Esophagus (tissue), 2 donors: ENCODE data around the gene HOXA3. TPM values are rescaled to one million over a fixed set of nuclear protein-coding genes. Genes with fewer than 3 reads are reported as not detected.
A peak's percentile ranks its signal among the peaks of the same experiment; 100 is the strongest.

Experiments
- H3K27ac ChIP-seq, 2 donors: one replicate each; pipeline ENCODE4 v1.5.1; 2013; ENCODE audit warnings: low read depth in 2 of 2, mild to moderate bottlenecking in 2 of 2, inconsistent platforms in 1 of 2, low read length in 1 of 2, moderate library complexity in 1 of 2
- H3K27me3 ChIP-seq, 2 donors: one replicate each; pipeline ENCODE4 v1.6.1; 2013; ENCODE audit warnings: low read length in 2 of 2, control low read depth in 1 of 2, mild to moderate bottlenecking in 1 of 2; ENCODE audit not compliant: insufficient read depth in 2 of 2, control insufficient read depth in 1 of 2
- H3K36me3 ChIP-seq, 2 donors: one replicate each; pipeline ENCODE4 v1.6.1; 2013; ENCODE audit warnings: low read length in 1 of 2; ENCODE audit not compliant: control insufficient read depth in 2 of 2, insufficient read depth in 2 of 2
- H3K4me1 ChIP-seq, 2 donors: one replicate each; pipeline ENCODE4 v1.6.1; 2013; ENCODE audit warnings: low read length in 1 of 2; ENCODE audit not compliant: control insufficient read depth in 2 of 2, insufficient read depth in 2 of 2
- H3K4me3 ChIP-seq, 2 donors: one replicate each; pipeline ENCODE4 v1.5.1; 2013; ENCODE audit warnings: low read length in 2 of 2, mild to moderate bottlenecking in 2 of 2, low read depth in 1 of 2, moderate library complexity in 1 of 2
- H3K9me3 ChIP-seq, 2 donors: one replicate each; pipeline ENCODE4 v1.6.1; 2013; ENCODE audit warnings: mild to moderate bottlenecking in 2 of 2, low read depth in 1 of 2, low read length in 1 of 2, moderate library complexity in 1 of 2; ENCODE audit not compliant: control insufficient read depth in 2 of 2, insufficient read depth in 1 of 2
- WGBS, 2 donors: extraction: QIAGEN DNeasy Blood & Tissue Kit; methylation state at CpG; one replicate each; pipeline ENCODE4 v1.1.7; 2013; 5-methylcytosine and 5-hydroxymethylcytosine counted together
- polyA plus RNA-seq, 2 donors: library from polyadenylated mRNA; stranded (reverse); fragments of 200-250 nt; gene quantifications; one replicate each; pipeline ENCODE4 v1.2.3, GENCODE V29; 2013
- donor health status: healthy with polysubstance abuse.
- donor health status: Bipolar disorder and iron deficiency.

HOXA3 gene
- polyA plus RNA-seq, 2 donors, result 3.3 to 4.3 TPM

GRCh38 chr7:27165996-27166530 is 13.7 kb upstream of the HOXA3 start:
- WGBS, 2 donors, result 12 to 15% methylated on average over 41 to 46 of the region's 46 CpGs
- Histone ChIP-seq H3K27ac (no peak overlapping the region), H3K4me1 (peaks cover 0 to 2% of the 10 kb centered on the region in 2 donors)

GRCh38 chr7:27165089-27165995 is 13.0 kb upstream of the HOXA3 start, which contains the start of gene HOXA9:
Gene HOXA9, minus strand, starts transcription at chr7:27165537. Its CDS starts 80 bp downstream, at chr7:27165457.
- WGBS, 2 donors, result 10 to 11% methylated on average over 82 of the region's 82 CpGs
- H3K4me3 ChIP-seq, result peak within 1 kb of the TSS; percentile 10 to 18
- peaks cover 5 to 52% of the 10 kb centered on the region in 2 donors for H3K27me3 ChIP-seq
- H3K27ac ChIP-seq, result no peak within 1 kb of the TSS
- H3K9me3 ChIP-seq, result peaks cover 0 to 12% of the 10 kb centered on the region in 2 donors
- H3K36me3 ChIP-seq, result no peaks in the 10 kb centered on the region
- H3K4me1 ChIP-seq, result peaks cover 2 to 4% of the 10 kb centered on the region in 2 donors

More at GRCh38 chr7:27165996-27166530, 13.7 kb upstream of the HOXA3 start:
- Histone ChIP-seq H3K9me3 (peaks cover 0 to 12% of the 10 kb centered on the region in 2 donors), H3K27me3 (peaks cover 5 to 52% of the 10 kb centered on the region in 2 donors), H3K4me3 (peak overlapping the region in 1 of 2 donors; percentile 10), H3K36me3 (no peaks in the 10 kb centered on the region)

DNA sequence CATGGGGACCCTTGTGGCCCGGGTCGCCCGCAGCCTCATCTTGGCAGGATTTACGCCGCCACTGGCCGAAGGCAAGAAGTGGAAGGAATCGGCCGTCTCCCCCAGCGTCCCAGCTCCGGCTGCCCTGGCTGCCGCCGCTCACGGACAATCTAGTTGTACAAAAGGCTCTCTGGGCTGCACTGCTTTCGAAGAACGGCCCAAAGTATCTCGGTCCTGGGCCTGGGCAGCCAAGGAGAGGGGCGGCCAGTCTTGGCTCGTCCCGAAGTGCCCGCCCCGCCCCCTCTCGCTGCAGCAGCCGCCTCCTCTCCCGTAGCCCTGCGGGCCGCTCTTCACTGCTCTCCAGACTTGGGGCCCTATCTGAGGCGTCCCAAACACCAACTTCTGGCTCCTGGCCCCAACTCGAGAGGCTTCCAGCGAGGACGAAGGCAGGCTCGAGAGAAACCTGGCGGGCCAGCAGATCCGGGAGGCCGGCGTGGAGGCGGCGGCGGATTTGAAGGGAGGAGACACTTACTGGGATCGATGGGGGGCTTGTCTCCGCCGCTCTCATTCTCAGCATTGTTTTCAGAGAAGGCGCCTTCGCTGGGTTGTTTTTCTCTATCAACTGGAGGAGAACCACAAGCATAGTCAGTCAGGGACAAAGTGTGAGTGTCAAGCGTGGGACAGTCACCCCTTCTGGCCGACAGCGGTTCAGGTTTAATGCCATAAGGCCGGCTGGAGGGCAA is 12.1 kb upstream of the HOXA3 start:
- WGBS, 2 donors, result 13 to 25% methylated on average over 47 of the region's 47 CpGs
- Histone ChIP-seq H3K27ac (no peak overlapping the region), H3K27me3 (peaks cover 5 to 44% of the 10 kb centered on the region in 2 donors), H3K9me3 (peaks cover 0 to 14% of the 10 kb centered on the region in 2 donors), H3K36me3 (no peaks in the 10 kb centered on the region), H3K4me3 (peak overlapping the region; percentile 10 to 12), H3K4me1 (peaks cover 2 to 4% of the 10 kb centered on the region in 2 donors)

DNA sequence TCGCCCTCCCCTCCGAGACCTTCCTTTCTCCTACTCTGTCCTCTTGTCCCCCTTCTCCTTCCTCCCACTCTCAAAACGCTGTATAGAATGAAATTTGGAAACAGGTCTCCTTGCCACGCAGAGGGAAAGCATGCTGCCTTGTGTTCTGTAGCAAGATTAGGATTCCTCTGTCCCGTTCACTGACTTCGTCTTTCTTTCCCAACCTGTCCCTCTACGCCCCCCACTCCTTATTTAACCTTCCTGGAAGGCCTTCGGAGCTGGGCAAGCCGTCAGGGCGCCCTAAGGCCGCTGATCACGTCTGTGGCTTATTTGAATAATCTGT is 11.6 kb upstream of the HOXA3 start:
- Histone ChIP-seq H3K9me3 (peaks cover 0 to 14% of the 10 kb centered on the region in 2 donors), H3K4me1 (peaks cover 2 to 4% of the 10 kb centered on the region in 2 donors), H3K27ac (no peak overlapping the region), H3K36me3 (no peaks in the 10 kb centered on the region), H3K27me3 (peaks cover 8 to 41% of the 10 kb centered on the region in 2 donors), H3K4me3 (no peak overlapping the region)
- WGBS, 2 donors, result 49 to 58% methylated on average over 12 of the region's 12 CpGs

DNA sequence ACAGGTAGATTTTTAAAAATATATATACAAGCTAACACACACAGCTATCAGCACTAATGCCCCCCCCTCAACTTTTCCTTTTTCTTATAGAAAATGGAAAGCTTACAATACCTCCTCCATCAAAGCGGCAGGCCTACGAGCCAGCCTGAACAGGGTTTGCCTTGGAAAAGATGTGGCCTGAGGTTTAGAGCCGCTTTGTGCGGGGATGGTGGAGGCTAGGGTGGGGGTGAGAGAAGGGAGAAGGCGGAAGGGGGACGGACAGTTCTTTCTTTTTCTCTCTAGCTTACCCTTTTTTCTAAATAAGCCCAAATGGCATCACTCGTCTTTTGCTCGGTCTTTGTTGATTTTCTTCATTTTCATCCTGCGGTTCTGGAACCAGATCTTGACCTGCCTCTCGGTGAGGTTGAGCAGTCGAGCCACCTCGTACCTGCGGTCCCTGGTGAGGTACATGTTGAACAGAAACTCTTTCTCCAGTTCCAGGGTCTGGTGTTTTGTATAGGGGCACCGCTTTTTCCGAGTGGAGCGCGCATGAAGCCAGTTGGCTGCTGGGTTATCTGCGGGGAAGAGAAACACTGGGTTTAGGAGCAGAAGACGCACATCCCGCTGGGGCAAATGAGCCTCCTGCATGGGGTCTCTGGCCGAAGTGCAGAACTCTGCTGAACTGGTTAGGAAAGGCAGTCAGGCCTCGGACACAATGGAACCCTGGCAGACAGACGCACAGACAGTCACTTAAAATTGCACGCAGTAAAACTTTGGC is 11.1 kb upstream of the HOXA3 start:
- no peaks in the 10 kb centered on the region for H3K36me3 ChIP-seq
- 54 to 76% methylated on average over 24 of the region's 24 CpGs for WGBS, 2 donors
- H3K27me3 ChIP-seq, result peaks cover 7 to 44% of the 10 kb centered on the region in 2 donors
- H3K4me3 ChIP-seq, result no peak overlapping the region
- peaks cover 0 to 16% of the 10 kb centered on the region in 2 donors for H3K9me3 ChIP-seq
- H3K27ac ChIP-seq, result no peak overlapping the region
- H3K4me1 ChIP-seq, result peaks cover 2 to 4% of the 10 kb centered on the region in 2 donors

- H3K9me3 ChIP-seq, result peaks cover 0 to 13% of the 10 kb centered on the region in 2 donors
- no peak overlapping the region for H3K4me3 ChIP-seq
- no peak overlapping the region for H3K27ac ChIP-seq
- H3K4me1 ChIP-seq, result peaks cover 2 to 4% of the 10 kb centered on the region in 2 donors
- H3K27me3 ChIP-seq, result peaks cover 4 to 39% of the 10 kb centered on the region in 2 donors
- H3K36me3 ChIP-seq, result no peaks in the 10 kb centered on the region
- WGBS, 2 donors, result 71 to 81% methylated on average over 7 of the region's 7 CpGs
Measured at GRCh38 chr7:27162561-27163287, 10.3 kb upstream of the HOXA3 start.

DNA sequence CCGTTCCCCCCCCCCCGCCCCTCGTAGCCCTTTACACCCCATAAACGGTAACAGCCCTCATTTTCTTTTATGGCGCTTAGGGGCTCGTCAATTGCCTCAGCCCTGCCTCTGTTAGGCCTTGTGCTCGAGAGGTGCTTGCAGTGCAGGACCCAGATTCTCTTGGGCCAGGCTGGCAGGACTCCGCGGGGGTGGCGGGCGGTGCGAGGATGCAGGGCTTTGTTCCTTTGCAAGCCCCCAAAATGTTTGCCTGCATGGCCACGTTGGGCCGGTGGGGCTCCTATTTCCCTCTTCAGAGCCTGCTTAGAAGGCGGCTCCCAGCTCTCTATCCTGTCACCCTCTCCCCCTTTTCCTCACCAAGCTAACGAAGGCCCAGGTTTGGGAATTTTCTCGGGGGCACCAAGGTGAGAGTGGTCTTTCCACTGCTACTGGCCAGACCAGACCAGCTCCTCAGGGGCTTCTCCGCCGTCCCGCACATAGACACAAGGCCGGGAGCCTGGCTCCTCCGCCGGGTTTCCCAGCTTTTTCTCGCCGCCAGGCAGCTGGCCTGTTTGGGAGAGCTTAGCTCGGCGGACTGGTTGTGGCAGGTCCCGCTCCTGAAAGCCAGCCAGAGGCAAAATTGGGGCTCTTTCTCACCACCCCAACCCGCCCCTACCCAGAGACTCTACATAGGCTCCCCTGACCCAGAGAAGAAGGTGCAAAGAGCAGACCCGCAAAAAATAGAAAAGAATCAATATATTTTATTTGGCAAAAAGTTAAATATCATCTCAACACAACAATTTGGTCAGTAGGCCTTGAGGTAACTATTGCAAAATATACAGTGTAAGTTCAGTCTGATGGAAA is 9.6 kb upstream of the HOXA3 start:
- Histone ChIP-seq H3K27ac (no peak overlapping the region), H3K4me1 (peaks cover 2 to 4% of the 10 kb centered on the region in 2 donors), H3K36me3 (no peaks in the 10 kb centered on the region), H3K9me3 (peaks cover 0 to 13% of the 10 kb centered on the region in 2 donors), H3K27me3 (peaks cover 4 to 40% of the 10 kb centered on the region in 2 donors), H3K4me3 (no peak overlapping the region)
- 45 to 49% methylated on average over 30 of the region's 30 CpGs for WGBS, 2 donors

DNA sequence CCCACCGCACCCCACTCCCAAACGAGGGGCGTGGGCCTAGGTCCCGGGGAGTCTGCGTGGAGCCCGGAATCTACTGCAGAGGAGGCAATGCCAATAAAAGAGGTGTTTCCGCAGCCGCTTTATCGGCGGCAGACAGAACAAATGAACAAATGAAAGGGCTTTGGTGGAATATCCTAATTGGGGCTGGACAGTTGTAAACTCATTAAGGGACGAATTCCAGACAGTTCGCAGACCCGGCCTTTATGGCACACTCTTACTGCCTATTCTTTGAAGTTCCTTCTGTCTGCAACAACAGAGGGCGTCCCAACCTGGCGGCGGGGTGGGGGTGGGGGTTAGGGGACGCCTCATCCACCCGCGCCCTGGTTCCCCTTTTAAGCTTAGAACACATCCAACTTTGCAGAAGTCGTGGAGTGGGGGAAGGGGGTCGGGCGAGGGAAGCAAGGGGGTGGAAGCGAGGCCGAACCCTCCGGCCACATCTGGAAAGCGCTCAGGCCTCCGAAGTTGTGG is 8.9 kb upstream of the HOXA3 start:
- 8 to 10% methylated on average over 26 to 27 of the region's 27 CpGs for WGBS, 2 donors
- Histone ChIP-seq H3K36me3 (no peaks in the 10 kb centered on the region), H3K4me3 (peak overlapping the region; percentile 66), H3K4me1 (peaks cover 2 to 4% of the 10 kb centered on the region in 2 donors), H3K27me3 (peaks cover 4 to 38% of the 10 kb centered on the region in 2 donors), H3K9me3 (peaks cover 0 to 13% of the 10 kb centered on the region in 2 donors), H3K27ac (no peak overlapping the region)
